NCI-H345 treated with DMSO at 0.1 percent for 48 hours (cell line): ENCODE results near the gene NRL.
A peak's percentile ranks its signal among the peaks of the same experiment; 100 is the strongest.

Experiments used
- DNase-seq: peaks from one replicate; lab custom pipeline; 2025; ENCODE audit not compliant: unreplicated experiment; lab: John Stamatoyannopoulos, UW

Gene NRL

DNA sequence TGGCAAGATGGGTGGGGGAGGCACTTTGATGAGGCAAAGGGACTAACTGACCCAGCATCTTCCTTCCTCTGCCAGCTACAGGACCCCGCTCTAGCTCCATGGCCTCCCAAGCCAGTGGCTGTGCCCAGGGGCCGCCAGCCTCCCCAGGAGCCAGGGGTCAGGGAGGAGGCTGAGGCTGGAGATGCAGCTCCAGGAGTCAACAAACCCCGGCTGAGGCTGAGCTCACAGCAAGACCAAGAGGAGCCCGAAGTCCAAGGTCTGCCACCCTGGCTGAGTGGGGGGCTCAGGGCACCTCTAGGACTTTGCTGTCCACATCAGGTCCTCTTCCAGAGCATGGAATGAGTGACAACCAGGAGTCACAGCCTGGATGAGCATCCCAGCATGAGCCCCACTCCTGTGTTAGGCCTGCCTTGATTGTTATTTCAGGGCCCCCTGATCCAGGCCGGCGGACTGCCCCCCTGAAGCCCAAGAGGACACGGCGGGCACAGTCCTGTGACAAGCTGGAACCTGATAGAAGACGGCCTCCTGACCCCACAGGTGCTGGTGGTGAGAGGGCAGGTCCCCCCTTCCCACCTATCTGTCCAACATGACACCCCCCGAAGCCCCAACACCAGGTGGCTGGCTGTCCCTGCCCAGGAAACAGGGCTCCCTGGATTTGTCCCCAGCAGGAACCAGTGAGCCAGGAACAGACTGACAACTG is 45.9 kb downstream of the NRL start:
- no peak for DNase-seq

DNA sequence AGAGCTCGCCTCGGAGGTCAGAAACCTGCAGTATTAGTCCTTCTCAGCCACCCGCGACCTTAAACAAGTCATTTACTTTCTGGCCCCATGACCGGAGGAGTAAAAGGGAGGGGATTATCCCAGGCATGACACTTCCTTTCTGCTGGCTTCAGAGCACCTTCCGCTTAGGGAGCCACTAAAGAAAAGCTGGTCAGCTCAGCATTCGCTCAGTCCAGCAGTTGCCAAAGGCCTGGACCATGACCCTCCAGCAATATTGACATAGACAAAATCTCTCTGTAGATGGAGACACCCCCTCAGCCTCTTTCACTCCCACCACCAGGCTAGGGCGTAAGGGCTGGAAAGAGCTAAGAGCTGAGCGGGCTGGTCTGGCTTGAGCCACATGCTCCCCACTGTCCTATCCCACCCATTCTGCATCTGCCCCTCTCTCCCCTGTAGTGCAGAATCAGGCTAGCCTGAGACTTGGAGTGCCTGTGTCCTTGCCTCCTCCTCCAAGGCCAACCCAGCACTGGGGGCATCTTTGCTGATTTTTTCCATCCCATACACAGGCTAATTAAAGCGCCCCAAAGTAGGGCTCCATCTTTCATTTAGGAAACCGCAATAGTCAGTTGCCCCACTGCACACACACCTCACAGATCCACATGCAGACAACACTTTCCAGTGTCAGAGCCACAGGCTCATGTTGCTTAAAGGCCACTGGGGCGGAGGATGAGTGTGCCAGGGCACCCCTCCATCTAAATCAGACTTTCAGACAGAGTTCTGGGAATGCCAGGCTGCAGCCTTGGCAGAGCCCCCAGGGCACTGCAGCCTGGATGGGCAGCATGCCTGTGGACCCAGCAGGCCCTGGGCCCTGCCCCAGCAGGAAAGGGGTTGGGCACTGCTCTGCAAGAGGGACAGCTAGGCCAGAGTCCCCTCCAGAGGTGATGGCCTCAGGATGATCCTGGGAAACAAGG is 47.3 kb downstream of the NRL start:
- DNase-seq, result no peak

DNA sequence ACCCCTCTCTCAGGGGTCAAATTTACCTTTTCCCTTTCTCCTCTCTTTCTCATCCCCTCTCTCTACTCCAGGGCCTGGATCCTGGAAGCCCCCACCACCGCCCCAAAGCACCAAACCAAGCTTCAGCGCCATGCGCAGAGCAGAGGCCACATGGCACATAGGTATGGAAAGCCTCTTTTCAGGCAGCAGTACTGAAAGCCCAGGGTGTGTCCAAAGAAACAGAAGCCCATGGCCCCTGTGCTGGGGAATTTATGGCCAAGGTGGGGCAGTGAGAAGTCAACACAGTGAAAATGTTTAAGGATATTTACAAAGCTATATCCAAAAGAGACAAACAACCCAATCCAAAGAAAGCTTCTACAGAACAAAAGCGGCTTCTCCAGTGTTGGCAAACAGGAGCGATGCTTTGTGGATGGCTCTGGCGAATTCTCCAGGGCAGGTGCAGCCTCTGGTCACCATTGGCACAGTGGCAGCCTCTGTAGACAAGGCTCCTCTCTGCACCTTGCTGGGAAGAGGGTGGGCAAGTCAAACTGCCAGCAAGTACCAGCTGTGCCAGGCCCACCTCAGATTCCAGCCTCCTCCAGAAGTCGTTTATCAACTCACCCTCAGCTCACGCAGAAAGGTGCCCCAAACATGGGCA is 48.1 kb downstream of the NRL start:
- DNase-seq, result no peak

DNA sequence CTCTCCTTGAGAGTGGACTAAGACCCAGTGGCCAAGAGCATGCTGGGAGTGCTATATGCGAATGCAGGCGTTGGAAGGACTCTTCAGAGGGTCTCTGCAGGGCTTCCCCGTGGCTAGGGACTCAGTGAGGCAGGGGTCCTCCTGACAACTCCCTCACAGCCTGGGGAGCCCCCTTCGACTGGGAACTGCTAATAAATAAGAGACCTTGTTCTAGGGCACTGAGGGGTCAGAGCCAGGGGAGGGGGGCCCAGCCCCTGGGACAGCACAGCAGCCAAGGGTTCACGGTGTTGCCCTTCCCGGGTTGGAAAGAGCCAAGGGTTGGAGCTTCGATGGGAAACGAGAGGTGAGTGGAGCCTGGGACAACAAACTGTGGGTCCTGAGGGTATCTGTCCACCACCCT is 49.3 kb downstream of the NRL start:
- no peak for DNase-seq

DNA sequence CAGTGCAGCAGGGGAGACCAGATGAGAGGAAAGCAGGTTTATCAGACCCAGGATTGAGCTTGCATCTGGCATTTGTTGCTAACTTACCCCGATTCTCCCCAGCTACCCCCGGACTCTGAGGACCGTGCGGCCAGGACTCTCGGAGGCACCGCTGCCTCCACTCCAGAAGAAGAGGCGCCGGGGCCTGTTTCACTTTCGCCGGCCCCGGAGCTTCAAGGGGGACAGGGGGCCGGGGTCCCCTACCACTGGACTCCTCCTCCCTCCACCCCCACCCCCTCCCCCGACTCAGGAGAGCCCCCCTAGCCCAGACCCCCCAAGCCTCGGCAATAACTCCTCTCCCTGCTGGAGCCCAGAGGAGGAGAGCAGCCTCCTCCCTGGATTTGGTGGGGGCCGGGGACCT is 49.9 kb downstream of the NRL start:
- no peak for DNase-seq

DNA sequence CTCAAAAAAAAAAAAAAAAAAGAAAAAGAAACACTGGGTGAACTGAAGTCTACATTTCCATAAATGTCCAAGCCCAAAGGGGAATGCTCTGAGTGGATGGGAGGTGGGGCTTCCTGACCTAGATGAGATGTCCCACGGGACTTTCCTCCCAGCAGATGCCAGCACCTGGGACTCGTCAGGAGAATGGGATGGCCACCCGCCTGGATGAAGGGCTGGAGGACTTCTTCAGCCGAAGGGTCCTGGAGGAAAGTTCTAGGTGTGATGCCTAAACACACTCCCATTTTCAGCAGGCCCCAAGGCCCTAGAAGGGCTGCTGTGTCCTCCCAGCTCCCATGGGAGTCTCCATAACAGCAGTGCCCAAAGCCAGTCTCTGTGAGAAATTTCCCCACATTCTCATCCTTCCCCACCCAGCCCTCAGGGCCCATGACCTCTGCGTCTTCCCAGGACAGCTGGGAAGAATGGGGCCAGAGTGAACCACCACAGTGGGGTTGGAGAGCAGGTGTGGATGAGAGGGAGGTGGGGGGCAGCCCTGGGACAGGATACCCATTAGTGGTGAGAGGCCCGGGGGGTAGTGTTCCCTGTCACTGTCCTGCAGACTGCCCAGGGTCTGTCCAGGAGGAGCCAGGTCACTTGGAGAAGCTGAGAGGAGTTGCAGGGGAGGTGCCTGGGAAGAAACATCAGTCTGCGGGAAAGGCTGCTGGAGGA is 50.5 kb downstream of the NRL start:
- DNase-seq, result no peak

DNA sequence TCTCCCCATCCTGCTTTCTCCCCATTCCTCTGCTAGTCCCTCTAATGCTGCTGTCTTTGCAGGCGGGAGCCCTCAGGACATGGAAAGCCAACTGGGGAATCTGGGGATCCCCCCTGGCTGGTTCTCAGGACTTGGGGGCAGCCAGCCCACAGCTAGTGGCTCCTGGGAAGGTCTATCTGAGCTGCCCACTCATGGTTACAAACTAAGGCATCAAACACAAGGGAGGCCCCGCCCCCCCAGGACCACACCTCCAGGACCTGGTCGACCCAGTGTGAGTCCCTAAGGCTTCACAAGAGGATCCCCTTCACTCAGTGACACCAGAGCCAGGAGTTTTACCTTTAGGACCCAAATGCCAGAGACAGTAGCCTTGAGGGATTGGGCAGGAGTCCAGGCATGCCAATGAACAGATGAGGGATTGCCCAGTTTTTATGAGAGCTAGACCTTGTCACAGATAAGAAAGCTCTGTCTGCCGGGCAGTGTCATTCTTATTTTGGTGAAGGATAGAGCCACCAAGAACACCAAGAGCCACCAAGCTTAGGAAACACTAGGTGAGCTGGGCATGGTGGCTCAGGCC is 51.4 kb downstream of the NRL start:
- DNase-seq, result no peak

DNA sequence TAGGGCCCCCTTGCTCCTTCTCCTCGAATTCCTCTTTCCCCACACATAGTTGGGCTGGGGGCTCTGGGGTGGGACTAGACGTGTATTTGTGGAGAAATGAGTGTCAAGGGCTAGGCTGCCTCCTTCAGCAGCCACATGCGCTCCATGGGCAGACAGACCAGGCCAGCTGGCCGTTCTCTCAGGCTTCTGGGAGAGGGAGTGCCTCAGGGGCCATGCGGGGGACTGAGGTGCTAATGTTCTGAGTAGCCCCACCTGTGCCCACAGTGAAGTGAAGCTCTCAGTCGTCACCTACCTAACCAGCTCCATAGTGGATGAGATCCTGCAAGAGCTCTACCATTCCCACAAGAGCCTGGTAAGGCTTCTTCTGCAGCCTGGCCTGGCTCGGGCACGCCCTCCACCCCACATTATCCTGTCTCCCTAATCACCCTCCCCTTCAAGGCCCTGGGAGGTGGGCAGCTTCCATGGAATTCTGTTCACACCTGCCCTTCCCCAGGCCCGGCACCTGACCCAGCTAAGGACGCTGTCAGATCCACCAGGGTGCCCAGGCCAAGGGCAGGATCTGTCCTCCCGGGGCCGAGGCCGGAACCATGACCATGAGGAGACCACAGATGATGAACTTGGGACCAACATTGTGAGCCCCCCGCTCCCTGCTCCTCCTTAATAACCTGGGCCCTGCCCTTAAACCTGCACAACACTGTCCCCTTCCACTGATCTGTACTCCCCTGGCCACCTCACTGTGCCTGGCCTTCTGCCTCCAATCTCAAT is 52.4 kb downstream of the NRL start:
- DNase-seq, result no peak

DNA sequence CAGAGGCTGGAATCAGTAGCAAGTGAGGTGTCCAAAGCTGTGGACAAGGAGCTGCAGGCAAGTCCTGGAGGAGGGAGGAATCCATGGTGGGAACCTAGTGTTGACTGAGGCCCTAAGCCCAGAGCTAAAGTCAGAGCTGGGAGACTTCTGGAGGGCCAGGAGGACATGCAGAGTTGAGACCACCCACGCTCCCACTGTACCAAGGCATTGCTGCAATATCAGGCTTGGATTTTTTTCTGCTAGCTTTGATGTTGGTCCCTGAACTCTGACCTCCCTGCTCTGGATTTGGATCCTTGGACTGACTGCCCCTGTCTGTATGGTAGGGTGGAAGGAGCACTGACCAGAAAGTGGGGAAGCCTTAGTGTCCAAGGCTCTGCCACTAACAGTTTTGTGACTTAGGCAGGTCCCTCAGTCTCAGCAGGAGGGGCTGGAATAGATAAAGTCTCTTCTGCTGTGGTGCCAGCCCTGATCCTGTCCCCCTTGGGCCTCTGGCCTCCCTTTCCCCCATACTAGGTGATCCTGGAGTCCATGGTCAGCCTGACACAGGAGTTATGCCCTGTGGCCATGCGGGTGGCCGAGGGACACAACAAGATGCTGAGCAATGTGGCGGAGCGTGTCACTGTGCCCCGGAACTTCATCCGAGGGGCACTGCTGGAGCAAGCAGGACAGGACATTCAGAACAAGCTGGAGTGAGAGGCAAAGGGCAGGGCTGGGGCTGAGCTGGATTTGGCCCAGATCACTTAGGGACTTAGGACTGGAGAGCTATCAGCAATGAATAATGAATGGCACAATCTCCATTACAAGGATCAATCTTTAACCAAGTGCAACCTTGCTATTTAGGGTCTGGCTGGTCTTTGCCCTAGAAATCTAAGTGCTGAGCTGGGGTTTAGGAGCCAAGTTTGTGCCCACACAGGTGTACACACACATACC is 53.5 kb downstream of the NRL start:
- no peak for DNase-seq

DNA sequence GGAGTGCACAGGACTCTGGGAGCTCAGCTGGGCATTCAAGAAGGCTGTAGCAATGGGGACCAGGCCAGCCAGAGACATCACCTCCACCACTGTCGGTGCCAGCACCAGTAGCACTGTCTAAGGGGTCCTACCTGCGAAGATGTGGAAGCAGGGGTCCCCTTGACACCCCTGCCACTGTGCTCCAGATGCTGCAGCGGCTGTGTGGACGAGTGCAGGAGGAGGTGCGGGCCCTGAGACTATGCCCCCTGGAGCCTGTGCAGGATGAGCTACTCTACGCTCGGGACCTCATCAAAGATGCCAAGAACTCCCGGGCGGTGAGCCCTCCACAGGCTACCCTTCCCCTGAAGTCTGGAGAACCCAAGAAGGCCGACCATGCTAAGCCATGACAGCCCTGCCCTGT is 54.3 kb downstream of the NRL start:
- no peak for DNase-seq

DNA sequence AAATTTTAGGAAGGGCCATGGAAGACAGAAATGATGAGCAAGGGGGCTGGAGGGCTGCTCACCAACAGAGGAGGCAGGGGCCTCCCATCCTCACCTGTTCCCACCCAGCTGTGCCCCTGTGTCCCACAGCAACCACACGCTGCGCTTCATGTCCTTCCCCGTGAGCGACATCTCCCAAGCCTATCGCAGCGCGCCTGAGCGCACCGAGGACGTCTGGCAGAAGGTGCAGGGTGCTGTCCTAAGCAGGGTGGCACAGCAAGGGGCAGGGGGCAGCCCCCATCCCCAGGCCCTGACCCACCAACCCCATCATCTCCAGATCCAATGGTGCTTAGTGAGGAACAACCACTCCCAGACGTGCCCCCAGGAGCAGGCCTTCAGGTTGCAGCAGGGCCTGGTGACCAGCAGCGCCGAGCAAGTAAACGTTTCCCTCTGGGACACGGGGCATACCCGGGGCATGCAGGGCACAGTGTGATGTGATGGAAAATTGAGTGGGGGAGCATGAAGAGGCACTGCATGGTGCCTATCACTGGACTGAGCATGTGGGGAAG is 54.8 kb downstream of the NRL start:
- DNase-seq, result no peak

DNA sequence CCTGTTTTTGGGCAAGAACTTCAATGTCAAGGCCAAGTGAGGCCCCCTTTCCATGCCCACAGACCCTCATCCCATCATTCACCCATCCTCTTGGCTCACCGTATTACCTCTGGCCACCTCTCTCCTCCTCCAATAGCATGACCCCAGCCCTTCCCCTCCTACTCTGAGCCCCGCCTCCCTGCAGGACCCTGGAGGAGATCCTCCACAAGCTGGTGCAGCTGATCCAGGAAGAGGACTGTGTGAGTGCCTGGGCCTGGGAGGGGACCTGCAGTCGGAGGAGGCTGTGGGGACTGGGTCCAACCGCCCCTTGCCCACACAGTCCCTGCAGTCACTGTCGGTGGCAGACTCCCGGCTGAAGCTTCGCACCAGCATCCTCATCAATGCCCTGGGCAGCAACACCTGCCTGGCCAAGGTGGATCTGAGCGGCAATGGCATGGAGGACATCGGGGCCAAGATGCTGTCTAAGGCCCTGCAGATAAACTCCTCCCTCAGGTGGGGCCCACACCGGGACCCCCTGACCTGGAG is 55.7 kb downstream of the NRL start:
- DNase-seq, result no peak

DNA sequence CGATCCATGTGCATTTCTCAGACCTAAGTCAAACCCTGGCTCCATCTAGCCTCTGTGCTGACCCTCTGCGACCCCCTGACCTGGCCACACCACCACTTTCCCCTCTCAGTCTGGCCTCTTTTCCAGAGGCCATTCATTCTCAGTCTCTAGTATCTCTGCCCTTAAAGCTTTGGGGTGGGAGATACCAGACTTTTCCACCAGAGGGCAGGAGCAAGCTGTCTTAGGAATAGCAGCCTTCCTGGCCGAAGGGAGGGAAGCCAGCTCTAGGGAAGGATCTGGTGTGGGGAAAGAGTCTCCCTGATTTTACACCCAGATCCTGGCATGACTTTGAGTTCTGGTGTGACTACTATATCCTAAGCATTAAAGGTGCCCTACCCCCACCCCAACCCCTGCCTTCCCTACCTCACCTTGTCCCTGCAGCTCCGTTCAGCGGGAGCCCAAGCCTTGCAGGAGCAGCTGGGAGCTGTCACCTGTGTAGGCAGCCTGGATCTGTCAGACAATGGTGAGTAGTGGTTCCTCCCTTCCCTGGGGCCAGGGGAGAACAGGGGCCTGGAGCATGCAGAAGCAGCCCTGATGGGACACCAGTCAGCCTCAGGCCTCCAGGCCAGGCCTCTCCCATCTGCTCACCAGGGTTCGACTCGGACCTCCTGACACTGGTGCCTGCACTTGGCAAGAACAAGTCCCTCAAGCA is 56.3 kb downstream of the NRL start:
- DNase-seq, result peak; percentile 46

DNA sequence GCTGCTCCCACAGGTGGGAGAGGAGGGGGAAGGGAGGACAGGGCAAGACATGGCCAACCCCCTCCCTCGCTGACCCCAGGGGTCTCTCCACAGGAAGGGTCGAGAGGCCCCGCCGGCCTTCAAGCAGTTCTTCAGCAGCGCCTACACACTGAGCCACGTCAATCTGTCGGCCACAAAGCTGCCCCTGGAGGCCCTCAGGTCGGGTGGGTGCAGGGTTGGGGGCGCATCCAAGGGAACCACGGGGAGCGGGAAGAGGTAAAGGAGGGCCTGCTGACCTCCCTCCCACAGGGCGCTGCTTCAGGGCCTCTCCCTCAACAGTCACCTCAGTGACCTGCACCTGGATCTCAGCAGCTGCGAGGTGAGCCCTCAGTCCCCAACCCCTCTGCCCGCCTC is 56.9 kb downstream of the NRL start:
- DNase-seq, result no peak

DNA sequence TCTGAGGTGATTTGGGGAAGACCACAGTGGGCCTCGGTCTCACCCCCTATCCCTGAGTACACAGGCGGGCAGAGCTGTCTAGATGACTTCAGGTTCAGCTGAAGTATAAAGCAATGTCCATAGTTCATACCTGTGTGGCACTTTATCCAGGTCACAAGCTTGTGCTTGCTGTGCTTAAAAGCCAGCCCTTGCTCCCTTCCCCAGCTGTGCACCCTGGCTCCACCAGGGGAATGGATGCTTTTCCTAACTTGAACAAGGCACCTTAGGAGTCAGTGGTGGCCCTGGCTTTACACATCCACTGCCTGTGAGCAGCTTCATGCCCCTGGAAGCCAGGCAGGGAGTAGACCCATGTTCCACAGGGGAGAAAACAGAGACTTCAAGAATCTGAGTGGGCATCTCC is 57.5 kb downstream of the NRL start:
- no peak for DNase-seq

DNA sequence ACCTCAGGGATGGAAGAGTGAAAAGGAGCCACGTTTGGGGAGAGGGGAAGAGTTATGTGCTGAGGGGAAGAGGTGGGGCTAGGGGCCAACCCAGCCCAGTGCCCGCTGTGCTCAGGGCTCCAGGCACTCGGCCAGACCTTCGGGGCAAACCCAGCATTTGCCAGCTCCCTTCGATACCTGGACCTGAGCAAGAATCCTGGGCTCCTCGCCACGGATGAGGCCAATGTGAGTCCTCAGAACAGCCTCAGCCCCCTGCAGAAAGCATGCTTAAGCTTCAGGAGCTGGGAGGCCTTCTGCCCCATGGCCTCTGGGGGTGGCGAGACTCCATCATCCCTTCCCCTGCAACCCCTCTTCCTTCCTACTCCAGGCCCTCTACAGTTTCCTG is 58.0 kb downstream of the NRL start:
- DNase-seq, result no peak

DNA sequence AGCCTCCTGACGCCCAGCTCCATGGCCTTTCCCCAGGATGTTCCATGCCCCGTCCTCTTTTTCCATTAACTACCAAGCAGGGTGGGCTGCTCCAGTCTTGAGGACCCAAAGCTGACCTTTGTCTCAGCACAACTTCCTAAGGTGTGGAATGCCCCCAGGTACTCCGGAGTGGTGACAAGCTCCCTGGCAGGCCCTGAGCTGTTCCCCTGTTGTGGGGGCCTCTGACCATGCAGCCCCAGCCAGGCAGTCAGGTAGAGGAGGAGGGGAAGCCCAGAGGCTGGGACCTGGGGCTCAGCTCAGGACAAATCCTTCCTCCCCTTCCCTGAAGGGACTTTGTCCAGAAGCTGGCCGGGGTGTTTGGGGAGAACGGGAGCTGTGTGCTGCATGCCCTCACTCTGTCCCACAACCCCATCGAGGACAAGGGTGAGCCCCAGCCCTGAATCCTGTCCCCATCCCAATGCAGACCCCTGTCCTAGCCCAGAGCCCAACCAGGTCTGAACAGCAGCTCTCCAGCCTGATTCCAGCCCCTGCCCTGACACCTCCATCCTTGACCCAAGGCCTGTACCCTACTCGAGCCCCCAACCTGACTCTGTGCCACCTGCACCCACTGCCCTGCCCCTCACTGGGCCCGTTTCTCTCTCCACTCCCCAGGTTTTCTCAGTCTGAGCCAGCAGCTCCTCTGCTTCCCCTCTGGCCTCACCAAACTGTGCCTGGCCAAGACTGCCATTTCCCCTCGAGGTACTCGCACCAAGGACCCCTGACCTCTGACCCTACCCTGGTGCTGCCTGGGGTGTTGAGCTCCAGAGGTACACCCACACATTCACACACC is 58.6 kb downstream of the NRL start:
- no peak for DNase-seq
